HG03095 (cell line): ENCODE data around the gene TNNI2.

ENCODE experiments used
- ATAC-seq: cut with Tn5 transposase; IDR thresholded peaks from one replicate; pipeline ENCODE4 v1.9.1; 2021; ENCODE audit warnings: moderate library complexity; ENCODE audit not compliant: unreplicated experiment

The TNNI2 gene

GRCh38 chr11:1820463-1821325 lies 18.1 kb upstream of the TNNI2 start:
- ATAC-seq: no peak

DNA sequence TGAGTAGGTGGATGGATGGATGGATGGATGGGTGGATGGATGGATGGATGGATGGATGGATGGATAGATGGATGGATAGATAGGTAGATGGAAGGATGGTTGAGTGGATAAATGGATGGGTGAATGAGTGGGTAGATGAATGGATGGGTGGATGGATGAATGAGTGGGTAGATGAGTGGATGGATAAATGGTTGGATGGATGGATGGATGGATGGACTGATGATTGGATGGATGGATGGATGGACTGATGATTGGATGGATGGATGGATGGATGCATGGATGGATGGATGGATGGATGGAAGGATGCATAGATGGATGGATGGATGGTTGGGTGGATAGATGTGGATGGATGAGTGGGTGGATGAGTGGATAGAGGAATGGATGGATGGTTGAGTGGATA lies 17.2 kb upstream of the TNNI2 start:
- no peak for ATAC-seq

DNA sequence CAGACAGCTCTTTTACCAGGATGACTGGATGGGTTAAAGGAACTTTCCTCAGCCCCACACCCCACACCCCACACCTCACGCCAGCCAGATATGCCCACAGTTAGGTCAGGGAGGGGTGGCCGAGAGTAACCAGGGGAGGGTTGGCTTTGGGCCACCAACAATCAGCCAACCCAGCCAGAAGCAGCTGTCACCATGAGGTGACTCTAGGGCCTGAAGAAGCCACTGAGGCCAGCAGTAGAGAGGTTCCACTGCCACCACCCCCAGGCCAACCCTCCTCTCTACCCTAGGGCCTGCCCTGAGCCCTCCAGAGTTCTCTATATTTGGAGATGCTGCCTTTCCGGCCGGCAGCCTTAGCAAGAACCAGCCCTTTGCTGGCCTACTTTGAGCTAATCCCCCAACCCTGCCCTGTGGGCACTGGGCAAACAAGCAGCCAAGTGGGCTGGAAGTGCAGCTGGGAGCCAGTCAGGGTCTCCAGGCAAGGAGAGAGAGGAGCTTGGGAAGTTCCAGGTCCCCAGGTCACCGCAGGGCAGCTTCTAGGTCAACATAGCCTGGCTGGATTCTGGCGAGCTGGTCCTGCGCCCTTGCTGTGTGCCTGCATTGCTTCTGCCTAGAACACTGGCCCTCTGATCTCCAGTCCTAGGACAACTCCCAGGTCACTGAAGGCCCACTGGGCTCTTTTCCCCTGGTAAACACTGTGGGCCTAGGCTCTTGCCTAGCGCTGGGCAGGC lies 16.0 kb upstream of the TNNI2 start:
- ATAC-seq: no peak

- ATAC-seq: no peak
These were observed 15.2 kb upstream of the TNNI2 start for GRCh38 chr11:1823376-1824220.

GRCh38 chr11:1824221-1825038 lies 14.4 kb upstream of the TNNI2 start:
- ATAC-seq: no peak

- ATAC-seq: no peak
These were observed 13.6 kb upstream of the TNNI2 start for GRCh38 chr11:1825039-1825740.

GRCh38 chr11:1825785-1826451 lies 12.9 kb upstream of the TNNI2 start:
- ATAC-seq: no peak

- no peak for ATAC-seq
These were observed 12.2 kb upstream of the TNNI2 start for GRCh38 chr11:1826552-1827094.

- no peak for ATAC-seq
These were observed 11.5 kb upstream of the TNNI2 start for GRCh38 chr11:1827095-1827813.

GRCh38 chr11:1827931-1828330 lies 10.8 kb upstream of the TNNI2 start:
- ATAC-seq: no peak

- ATAC-seq: no peak
These were observed 10.2 kb upstream of the TNNI2 start for GRCh38 chr11:1828542-1828941.

- no peak for ATAC-seq
These were observed 9.6 kb upstream of the TNNI2 start for GRCh38 chr11:1829039-1829820.

- no peak for ATAC-seq
These were observed 8.8 kb upstream of the TNNI2 start for GRCh38 chr11:1830004-1830321.

GRCh38 chr11:1830322-1831223 lies 8.2 kb upstream of the TNNI2 start:
- ATAC-seq: no peak

DNA sequence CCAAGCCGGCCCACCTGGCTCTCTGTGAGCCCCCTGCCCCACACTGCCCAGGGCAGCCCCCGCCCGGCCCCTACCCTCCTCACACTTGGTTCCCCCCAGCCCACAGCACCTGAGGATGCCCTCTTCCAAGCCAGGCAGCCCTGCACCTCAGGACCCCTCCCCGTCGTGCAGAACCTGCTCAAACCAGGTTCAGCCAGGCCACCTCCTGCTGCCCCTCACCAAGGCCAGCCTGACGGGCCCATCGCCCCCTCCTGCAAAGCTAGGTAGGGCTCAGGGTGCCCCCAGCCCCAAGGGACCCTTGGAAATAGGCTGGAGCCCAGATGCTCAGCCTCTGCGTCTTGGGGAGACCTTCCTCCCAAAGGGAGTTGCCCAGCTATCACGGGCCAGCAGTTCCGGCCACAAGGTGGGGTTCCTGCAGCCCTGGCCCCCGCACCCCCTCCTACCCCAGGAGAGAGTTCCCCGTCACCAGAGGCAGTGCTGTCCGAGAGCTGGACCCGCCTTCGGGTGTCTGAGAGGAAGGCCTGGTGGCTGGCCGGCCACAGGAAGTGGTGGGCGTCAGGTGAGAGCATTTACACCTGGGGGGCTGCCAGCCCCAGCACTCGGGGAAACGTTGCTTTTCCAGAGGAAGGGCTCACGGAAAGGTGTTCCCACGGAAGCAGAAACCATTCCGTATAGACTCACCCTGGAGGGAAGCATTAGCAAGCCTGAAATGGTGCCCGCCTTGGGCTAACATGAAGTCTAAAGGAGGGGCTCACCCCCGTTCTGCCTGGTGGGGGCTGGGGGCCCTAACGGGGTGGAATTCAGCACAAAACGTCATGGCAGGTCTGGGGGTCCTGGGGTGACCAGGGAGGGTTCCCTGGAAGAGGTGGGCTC lies 7.2 kb upstream of the TNNI2 start:
- no peak for ATAC-seq
